Activated gamma-delta T cell treated with anti-CD3 and anti-CD28 coated beads, Interleukin-2, amount 50 U/mL, for 16 hours (primary cell): ENCODE measurements around the gene WDR81.
A peak's percentile ranks its signal among the peaks of the same experiment; 100 is the strongest.
"Not testable (repeated sequence)": the region's sequence is repeated elsewhere in the genome, so short reads cannot be mapped to it uniquely, and the experiment has no call there.

ENCODE experiments used
- DNase-seq: peaks from one replicate; pipeline ENCODE4 v3.0.0-alpha.2; 2020; ENCODE audit warnings: low read depth

The WDR81 gene

DNA sequence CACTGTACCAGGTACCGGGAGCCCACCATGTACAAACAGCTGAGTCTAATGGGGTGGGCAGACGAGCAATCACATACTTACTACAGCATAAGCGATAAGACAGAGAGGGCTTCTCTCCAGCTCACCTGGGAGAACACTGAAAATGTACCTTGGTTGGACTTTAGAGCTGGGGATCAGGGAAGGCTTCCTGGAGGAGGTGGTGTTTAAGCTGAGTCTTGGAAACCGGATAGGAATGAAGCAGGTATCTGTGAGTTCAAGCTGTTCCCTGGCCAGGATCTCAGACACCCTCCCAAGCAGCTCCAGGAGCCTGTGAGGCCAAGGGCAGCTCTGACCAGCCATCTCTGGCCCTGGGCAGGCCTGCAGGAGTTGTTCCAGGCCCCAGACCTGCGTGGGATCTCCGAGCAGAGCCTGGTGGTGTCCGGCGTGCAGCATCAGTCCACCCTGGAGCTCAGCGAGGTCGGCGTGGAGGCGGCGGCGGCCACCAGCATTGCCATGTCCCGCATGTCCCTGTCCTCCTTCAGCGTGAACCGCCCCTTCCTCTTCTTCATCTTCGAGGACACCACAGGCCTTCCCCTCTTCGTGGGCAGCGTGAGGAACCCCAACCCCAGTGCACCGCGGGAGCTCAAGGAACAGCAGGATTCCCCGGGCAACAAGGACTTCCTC, 29.4 kb downstream of the WDR81 start:
- no peak for DNase-seq

DNA sequence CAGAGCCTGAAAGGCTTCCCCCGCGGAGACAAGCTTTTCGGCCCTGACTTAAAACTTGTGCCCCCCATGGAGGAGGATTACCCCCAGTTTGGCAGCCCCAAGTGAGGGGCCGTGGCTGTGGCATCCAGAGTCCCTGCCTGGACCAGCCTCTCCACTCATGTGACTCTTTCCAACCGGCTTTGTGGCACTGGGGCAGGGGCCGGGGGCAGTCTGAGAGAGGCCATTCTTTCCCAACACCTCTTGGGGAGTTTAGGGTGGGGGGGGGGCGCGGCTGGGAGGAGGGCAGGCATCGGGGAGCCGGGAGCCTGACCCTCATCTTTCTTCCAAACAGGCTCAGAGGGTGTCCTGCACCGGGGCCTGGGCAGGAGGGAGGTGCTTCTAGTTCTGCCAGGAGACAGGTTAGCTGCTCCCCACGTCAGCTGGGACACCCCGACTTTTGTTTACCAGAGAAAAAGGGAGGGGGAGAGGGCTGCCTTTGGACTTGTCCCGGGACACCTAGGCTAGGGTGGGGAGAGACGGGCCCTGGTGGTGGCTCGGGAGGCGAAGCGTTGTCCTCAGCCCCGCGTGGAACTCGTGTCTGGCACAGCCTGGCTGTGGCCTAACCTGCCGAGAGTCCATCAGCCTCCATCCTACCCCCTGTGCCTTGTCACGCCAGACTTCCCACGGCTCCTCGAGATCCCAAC, 30.1 kb downstream of the WDR81 start:
- no peak for DNase-seq

DNA sequence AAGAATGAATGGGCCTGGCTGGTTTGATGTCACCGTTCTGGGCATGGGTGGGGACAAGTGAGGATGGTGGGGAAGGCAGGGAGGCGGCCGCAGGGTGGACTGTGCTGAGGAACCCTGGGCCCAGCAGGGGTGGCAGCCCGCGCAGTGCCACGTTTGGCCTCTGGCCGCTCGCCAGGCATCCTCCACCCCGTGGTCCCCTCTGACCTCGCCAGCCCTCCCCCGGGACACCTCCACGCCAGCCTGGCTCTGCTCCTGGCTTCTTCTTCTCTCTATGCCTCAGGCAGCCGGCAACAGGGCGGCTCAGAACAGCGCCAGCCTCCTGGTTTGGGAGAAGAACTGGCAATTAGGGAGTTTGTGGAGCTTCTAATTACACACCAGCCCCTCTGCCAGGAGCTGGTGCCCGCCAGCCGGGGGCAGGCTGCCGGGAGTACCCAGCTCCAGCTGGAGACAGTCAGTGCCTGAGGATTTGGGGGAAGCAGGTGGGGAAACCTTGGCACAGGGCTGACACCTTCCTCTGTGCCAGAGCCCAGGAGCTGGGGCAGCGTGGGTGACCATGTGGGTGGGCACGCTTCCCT, 30.8 kb downstream of the WDR81 start:
- no peak for DNase-seq

- DNase-seq = no peak
Observed at GRCh38 chr17:1755827-1756262, 31.3 kb downstream of the WDR81 start.

DNA sequence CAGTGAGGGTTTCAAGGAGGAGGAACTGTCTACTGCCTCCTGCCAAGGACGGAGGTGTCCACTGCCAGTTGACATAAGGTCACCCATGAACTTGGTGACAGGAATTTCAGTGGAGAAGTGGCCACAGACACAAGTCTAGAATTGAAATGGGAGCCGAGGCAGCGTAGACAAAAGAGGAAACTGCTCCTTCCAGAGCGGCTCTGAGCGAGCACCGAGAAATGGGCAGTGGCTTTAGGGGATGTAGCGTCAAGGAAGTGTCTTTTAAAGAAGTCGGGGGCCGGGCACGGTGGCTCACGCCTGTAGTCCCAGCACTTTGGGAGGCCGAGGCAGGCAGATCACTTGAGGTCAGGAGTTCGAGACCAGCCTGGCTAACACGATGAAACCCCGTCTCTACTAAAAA, 34.3 kb downstream of the WDR81 start:
- DNase-seq = no peak

- no peak for DNase-seq
Observed at GRCh38 chr17:1759529-1759928, 35.0 kb downstream of the WDR81 start.

GRCh38 chr17:1762233-1762900, 37.9 kb downstream of the WDR81 start:
- DNase-seq = no peak

GRCh38 chr17:1762901-1763898, 38.7 kb downstream of the WDR81 start:
- DNase-seq = no peak

DNA sequence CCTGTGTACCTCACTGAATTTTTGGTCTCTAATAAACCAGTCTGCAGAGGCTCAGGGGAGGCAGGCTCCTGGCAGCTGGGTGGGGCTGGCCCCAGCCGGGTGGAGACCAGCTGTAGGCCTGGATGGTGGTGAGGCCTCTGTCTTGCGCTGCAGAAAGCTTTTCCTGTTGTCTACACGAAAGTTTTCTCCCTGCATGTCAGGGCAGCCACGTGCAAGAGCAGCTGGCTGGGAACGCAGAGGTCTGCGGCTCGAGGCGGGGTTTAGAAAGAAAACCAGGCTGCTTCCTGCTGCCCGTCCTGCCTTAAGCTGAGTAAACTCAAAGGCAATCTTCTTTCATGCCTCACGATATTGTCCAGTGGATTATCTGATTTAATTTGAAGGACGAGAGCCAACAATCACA, 39.8 kb downstream of the WDR81 start:
- DNase-seq = peak; percentile 20

DNA sequence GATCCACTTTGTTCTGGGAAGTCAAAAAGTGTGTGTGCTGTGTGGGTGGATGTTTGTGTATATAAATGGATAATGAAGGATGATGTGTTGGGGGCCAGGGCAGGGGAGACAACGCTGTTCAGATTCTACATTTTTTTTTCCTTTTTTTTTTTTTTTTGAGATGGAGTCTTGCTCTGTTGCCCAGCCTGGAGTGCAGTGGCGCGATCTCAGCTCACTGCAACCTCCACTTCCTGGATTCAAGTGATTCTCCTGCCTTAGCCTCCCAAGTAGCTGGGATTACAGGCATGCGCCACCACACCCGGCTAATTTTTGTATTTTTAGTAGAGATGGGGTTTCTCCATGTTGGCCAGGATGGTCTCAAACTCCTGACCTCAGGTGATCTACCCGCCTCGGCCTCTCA, 40.2 kb downstream of the WDR81 start:
- not testable (repeated sequence) for DNase-seq

DNA sequence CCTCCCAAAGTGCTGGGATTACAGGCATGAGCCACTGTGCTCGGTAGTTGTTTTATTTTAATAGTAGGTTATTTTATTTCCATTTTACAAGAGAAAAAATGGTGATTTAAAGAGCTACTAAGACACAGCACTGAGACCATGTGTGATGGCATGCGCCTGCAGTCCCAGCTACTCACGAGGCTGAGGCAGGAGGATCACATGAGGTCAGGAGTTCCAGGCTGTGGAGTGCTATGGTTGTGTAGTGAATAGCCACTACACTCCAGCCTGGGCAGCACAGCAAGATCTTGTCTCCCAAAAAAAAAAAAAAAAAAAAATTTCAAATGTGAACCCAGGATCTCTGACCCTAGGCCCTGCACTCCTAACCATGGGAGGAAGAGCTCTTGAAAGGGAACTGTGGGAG, 41.1 kb downstream of the WDR81 start:
- DNase-seq = no peak

DNA sequence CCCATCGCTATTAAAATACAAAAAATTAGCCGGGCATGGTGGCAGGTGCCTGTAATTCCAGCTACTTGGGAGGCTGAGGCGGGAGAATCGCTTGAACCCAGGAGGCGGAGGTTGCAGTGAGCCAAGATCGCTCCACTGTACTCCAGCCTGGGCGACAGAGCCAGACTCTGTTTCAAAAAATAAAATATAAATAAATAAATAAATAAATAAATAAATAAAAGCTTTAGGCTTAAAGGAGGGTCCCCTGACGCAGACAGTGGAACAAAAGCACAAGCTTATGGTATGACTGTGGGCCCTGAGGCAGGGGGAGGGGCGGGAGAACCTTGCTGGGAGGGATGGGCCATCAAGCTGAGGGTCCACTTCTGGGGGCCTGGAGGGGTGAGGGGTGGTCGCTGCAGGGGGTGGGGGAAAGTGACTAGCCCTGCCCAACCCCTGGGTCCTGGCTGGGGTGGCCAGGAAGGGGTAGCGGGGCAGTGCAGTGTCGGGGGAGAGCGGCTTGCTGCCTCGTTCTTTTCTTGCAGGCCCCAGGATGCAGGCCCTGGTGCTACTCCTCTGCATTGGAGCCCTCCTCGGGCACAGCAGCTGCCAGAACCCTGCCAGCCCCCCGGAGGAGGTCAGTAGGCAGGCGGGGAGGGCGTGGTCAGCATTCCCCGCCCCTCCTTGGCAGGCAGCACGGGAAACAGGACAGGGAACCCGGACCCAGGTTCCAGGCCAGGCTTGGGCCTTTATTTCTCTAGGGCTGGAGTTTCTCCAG, 42.1 kb downstream of the WDR81 start:
- DNase-seq = no peak

DNA sequence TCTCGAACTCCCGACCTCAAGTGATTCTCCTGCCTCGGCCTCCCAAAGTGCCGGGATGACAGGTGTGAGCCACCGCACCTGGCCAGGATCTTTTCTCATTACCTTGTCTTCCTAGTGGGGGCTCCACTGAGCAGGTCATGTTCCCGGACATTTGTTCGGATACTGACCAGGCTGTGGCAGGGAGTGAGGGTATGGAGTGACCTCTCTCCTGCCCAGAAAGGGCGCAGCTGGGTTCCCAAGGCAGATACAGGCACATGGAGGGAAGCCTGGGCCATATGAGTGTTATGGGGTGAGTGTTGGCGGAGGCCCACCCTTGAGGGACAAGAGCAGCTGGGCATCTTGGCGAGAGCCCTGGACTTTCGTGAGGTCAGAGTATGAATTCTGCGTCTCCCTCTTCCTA, 42.9 kb downstream of the WDR81 start:
- no peak for DNase-seq

DNA sequence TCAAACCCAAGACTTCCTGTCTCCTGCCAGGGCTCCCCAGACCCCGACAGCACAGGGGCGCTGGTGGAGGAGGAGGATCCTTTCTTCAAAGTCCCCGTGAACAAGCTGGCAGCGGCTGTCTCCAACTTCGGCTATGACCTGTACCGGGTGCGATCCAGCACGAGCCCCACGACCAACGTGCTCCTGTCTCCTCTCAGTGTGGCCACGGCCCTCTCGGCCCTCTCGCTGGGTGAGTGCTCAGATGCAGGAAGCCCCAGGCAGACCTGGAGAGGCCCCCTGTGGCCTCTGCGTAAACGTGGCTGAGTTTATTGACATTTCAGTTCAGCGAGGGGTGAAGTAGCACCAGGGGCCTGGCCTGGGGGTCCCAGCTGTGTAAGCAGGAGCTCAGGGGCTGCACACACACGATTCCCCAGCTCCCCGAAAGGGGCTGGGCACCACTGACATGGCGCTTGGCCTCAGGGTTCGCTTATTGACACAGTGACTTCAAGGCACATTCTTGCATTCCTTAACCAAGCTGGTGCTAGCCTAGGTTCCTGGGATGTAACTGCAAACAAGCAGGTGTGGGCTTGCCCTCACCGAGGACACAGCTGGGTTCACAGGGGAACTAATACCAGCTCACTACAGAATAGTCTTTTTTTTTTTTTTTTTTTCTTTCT, 45.4 kb downstream of the WDR81 start:
- no peak for DNase-seq

DNA sequence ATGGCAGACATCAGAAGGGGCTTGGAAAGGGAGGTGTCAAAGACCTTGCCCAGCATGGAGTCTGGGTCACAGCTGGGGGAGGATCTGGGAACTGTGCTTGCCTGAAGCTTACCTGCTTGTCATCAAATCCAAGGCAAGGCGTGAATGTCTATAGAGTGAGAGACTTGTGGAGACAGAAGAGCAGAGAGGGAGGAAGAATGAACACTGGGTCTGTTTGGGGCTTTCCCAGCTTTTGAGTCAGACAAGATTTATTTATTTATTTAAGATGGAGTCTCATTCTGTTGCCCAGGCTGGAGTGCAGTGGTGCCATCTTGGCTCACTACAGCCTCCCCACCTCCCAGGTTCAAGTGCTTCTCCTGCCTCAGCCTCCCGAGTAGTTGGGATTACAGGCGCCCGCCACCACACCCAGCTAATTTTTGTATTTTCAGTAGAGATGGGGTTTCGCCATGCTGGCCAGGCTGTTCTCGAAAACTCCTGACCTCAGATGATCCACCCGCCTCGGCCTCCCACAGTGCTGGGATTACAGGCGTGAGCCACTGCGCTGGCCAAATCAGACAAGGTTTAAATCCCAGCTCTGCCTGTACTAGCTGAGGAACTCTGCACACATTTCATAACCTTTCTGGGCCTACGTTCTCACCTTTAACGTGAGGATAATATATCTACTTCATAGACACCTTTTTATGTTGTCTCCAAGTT, 48.6 kb downstream of the WDR81 start:
- not testable (repeated sequence) for DNase-seq

DNA sequence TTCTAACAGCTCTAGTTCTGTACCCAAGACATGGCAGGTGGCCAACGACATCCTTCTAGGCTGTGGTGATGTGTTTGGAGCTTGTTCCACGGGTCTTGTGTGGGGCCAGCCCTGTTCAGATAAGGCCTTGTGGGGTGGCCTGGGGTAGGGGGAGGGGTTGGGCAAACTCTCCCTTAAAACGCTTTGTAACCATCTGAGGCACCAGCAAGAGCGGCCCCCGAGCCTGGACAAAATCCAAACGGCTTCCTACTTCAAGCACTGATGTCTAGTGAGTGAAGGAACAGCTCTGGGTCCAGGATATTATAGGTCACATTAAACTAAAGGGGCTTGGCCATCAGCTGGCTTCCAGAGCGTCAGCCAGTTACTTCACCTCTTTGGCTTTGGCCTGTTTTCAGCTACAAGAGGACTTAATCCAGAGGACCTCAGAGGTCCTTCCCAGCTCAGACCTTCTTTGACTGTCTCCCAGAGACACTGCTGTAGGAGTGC, 49.2 kb downstream of the WDR81 start:
- no peak for DNase-seq

DNA sequence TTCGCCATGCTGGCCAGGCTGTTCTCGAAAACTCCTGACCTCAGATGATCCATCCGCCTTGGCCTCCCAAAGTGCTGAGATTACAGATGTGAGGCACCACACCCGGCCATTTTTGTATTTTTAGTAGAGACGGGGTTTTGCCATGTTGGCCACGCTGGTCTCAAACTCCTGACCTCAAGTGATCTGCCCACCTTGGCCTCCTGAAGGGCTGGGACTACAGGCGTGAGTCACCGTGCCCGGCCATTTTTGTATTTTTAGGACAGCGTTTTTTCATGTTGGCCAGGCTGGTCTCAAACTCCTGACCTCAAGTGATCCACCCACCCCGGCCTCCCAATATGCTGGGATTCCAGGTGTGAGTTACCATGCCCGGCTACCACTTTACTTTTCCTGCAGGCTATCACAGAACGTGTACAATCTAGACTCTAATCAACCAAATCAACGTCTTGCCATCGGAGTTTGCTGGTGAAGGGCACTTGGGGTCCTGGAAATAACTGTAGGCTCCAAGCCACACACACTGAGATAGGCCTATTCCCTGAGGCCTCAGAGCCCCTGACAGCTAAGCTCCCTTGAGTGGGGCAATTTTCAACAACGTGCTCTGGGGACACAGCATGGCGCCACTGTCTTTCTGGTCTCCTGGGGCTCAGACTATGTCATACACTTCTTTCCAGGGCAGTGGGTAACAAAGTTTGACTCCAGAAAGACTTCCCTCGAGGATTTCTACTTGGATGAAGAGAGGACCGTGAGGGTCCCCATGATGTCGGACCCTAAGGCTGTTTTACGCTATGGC, 50.1 kb downstream of the WDR81 start:
- no peak for DNase-seq

GRCh38 chr17:1776328-1776727, 51.8 kb downstream of the WDR81 start:
- DNase-seq = no peak

GRCh38 chr17:1776857-1777256, 52.4 kb downstream of the WDR81 start:
- DNase-seq = no peak
